Osteocyte (in vitro differentiated cells): ENCODE data around the gene OR2C3. TPM values are rescaled to one million over a fixed set of nuclear protein-coding genes. Genes with fewer than 3 reads are reported as not detected.

Experiments used
- DNase-seq: peaks from one replicate; pipeline ENCODE4 v3.0.0; 2021; ENCODE audit warnings: mixed read lengths; ENCODE audit not compliant: unreplicated experiment; ENCODE audit errors: extremely low spot score
- H3K27ac Mint-ChIP-seq: one replicate; pipeline ENCODE4 v1.8.0; 2021; ENCODE audit warnings: mild to moderate bottlenecking, mixed read lengths; ENCODE audit not compliant: unreplicated experiment
- H3K27me3 Mint-ChIP-seq: one replicate; pipeline ENCODE4 v1.8.0; 2021; ENCODE audit warnings: mixed read lengths; ENCODE audit not compliant: unreplicated experiment
- H3K36me3 Mint-ChIP-seq: one replicate; pipeline ENCODE4 v1.8.0; 2021; ENCODE audit warnings: mixed read lengths; ENCODE audit not compliant: unreplicated experiment
- H3K4me1 Mint-ChIP-seq: one replicate; pipeline ENCODE4 v1.8.0; 2021; ENCODE audit warnings: mixed read lengths; ENCODE audit not compliant: unreplicated experiment
- H3K4me3 Mint-ChIP-seq: one replicate; pipeline ENCODE4 v1.8.0; 2021; ENCODE audit warnings: mild to moderate bottlenecking, moderate library complexity, mixed read lengths; ENCODE audit not compliant: unreplicated experiment
- H3K9me3 Mint-ChIP-seq: one replicate; pipeline ENCODE4 v1.8.0; 2021; ENCODE audit warnings: mixed read lengths; ENCODE audit not compliant: unreplicated experiment
- CTCF ChIP-seq: fragments of 200-600 bp; sonication (generic); IDR thresholded peaks from 2 replicates; pipeline ENCODE4 v1.5.0; 2021; ENCODE audit warnings: antibody characterized with exemption, mild to moderate bottlenecking, moderate library complexity
- total RNA-seq: library from RNA; stranded (reverse); gene quantifications from 2 replicates; pipeline ENCODE4 v1.2.1, GENCODE V29; 2021

Gene OR2C3
- total RNA-seq, 1 donor from 2014 or later = not detected

GRCh38 chr1:247548769-247549182, 12.5 kb upstream of the OR2C3 start, which contains the start of gene GCSAML:
TSS of gene GCSAML (plus strand) at chr1:247549134. CDS start at chr1:247549192, 58 bp downstream.
- Mint-ChIP-seq H3K27me3 (no peaks in the 10 kb centered on the region), H3K9me3 (no peaks in the 10 kb centered on the region), H3K36me3 (no peaks in the 10 kb centered on the region), H3K4me1 (peaks cover 21% of the 10 kb centered on the region), H3K27ac (no peak within 1 kb of the TSS), H3K4me3 (no peak within 1 kb of the TSS)
- no peak for TF ChIP-seq CTCF
- DNase-seq = no peak

DNA sequence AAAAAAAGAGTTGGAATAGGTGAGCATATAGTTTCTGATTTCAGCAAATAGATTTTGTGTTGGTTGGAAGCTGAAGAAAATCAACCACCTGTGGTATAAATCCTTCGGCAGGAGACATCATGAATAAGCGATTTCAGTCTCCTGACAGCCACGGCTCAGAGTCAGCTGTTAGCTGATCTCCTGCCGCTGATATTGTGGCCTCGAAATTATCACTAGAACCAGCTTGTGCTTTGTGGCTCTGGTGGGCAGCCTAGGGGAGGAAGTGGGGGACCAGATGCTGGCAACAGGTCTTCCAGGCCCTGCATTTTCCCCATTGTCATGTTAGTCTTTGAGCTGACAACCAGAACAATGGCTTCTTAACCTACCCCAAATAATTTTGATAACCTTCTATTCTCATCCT, 11.9 kb upstream of the OR2C3 start:
- Mint-ChIP-seq H3K4me3 (no peak overlapping the region), H3K27ac (no peak overlapping the region), H3K9me3 (no peaks in the 10 kb centered on the region), H3K4me1 (peaks cover 15% of the 10 kb centered on the region), H3K36me3 (no peaks in the 10 kb centered on the region), H3K27me3 (no peaks in the 10 kb centered on the region)
- no peak for DNase-seq
- TF ChIP-seq CTCF = no peak

GRCh38 chr1:247542811-247543210, 6.6 kb upstream of the OR2C3 start:
- Mint-ChIP-seq H3K27me3 (no peaks in the 10 kb centered on the region), H3K9me3 (peaks cover 4% of the 10 kb centered on the region), H3K4me1 (no peaks in the 10 kb centered on the region), H3K4me3 (no peak overlapping the region), H3K27ac (no peak overlapping the region), H3K36me3 (no peaks in the 10 kb centered on the region)
- DNase-seq = no peak
- no peak for TF ChIP-seq CTCF

- no peak for TF ChIP-seq CTCF
- no peaks in the 10 kb centered on the region for H3K4me1 Mint-ChIP-seq
Measured at GRCh38 chr1:247540581-247540980, 4.3 kb upstream of the OR2C3 start.

GRCh38 chr1:247539215-247539614, 3.0 kb upstream of the OR2C3 start:
- no peak overlapping the region for H3K4me3 Mint-ChIP-seq
- TF ChIP-seq CTCF = no peak
- no peaks in the 10 kb centered on the region for H3K27me3 Mint-ChIP-seq
- no peak overlapping the region for H3K27ac Mint-ChIP-seq
- no peaks in the 10 kb centered on the region for H3K36me3 Mint-ChIP-seq
- peaks cover 9% of the 10 kb centered on the region for H3K9me3 Mint-ChIP-seq
- DNase-seq = no peak
- H3K4me1 Mint-ChIP-seq = no peaks in the 10 kb centered on the region

More at GRCh38 chr1:247540581-247540980, 4.3 kb upstream of the OR2C3 start:
- H3K27ac Mint-ChIP-seq = no peak overlapping the region
- peaks cover 9% of the 10 kb centered on the region for H3K9me3 Mint-ChIP-seq
- H3K36me3 Mint-ChIP-seq = no peaks in the 10 kb centered on the region
- no peaks in the 10 kb centered on the region for H3K27me3 Mint-ChIP-seq
- no peak for DNase-seq
- no peak overlapping the region for H3K4me3 Mint-ChIP-seq
